GM12878 (cell line): ENCODE data around the gene DNAAF5. TPM values are rescaled to one million over a fixed set of nuclear protein-coding genes. Genes with fewer than 3 reads are reported as not detected.

ENCODE experiments used
- ATAC-seq: fragments of 200-7000 bp; cut with Tn5 transposase; 3 replicates; pipeline ENCODE4 v1.9.1; 2020; ENCODE audit warnings: mild to moderate bottlenecking, moderate library complexity
- BruUV-seq: library from RNA; stranded (reverse); fragments of 400-500 nt; replicated peaks from 2 replicates; lab custom pipeline; 2021; lab: Mats Ljungman, UMichigan
- CTCF ChIA-PET: fragments of 300-600 bp; sonication (Branson Sonifier 250); formaldehyde crosslinking; extraction: SDS; loops from one replicate; lab custom pipeline; 2021; ENCODE audit warnings: inconsistent platforms; lab: Yijun Ruan, JAX
- POLR2A ChIA-PET: fragments of 350-600 bp; formaldehyde crosslinking; extraction: SDS; loops from one replicate; lab custom pipeline; 2021; ENCODE audit warnings: inconsistent platforms; lab: Charles Lee
- RAD21 ChIA-PET: fragments of 300-600 bp; sonication (Branson Sonifier 250); formaldehyde crosslinking; loops from one replicate; lab custom pipeline; 2023; ENCODE audit warnings: antibody characterized with exemption; ENCODE audit not compliant: unreplicated experiment; lab: Charles Lee
- SMC1A ChIA-PET: fragments of 300-600 bp; sonication (Branson Sonifier 250); formaldehyde crosslinking; loops from one replicate; lab custom pipeline; 2023; ENCODE audit not compliant: unreplicated experiment, uncharacterized antibody; lab: Charles Lee
- DNase-seq: peaks from one replicate; pipeline ENCODE4 v3.0.0-alpha.2; 2011; ENCODE audit warnings: low read depth, low spot score
- FAIRE-seq: peaks from 3 replicates; lab custom pipeline; 2011; peaks lifted over from hg19 to GRCh38; lab: Jason Lieb, UNC
- H2AFZ ChIP-seq: 2 replicates; pipeline ENCODE4 v1.6.0; 2011; ENCODE audit warnings: low read depth, low read length, control low read depth; ENCODE audit not compliant: control insufficient read depth
- H3K27ac ChIP-seq: 2 replicates; pipeline ENCODE4 v1.5.1; 2011; ENCODE audit warnings: control low read depth; ENCODE audit not compliant: control insufficient read depth, insufficient read depth
- H3K27me3 ChIP-seq, 2 experiments: replicated peaks in 1 of 2; 2 replicates each; pipeline versions ENCODE4 v1.6.0 to v1.6.1; 2011; ENCODE audit warnings: low read length in 1 of 2; ENCODE audit not compliant: control insufficient read depth in 2 of 2, insufficient read depth in 2 of 2
- H3K36me3 ChIP-seq, 2 experiments: 2 replicates each; pipeline ENCODE4 v1.5.1; 2011; ENCODE audit warnings: low read length in 1 of 2; ENCODE audit not compliant: control insufficient read depth in 2 of 2, insufficient read depth in 2 of 2
- H3K4me1 ChIP-seq: 2 replicates; pipeline ENCODE4 v1.6.1; 2011; ENCODE audit warnings: mild to moderate bottlenecking, low read length, moderate library complexity, mixed read lengths; ENCODE audit not compliant: control insufficient read depth, insufficient read depth
- H3K4me2 ChIP-seq: 2 replicates; pipeline ENCODE4 v1.6.0; 2011; ENCODE audit warnings: control low read depth; ENCODE audit not compliant: control insufficient read depth, insufficient read depth
- H3K4me3 ChIP-seq: fragments of 200-600 bp; sonication (generic); 2 replicates; pipeline ENCODE4 v1.5.1; 2016
- H3K79me2 ChIP-seq: 2 replicates; pipeline ENCODE4 v1.6.0; 2011; ENCODE audit warnings: low read length; ENCODE audit not compliant: control insufficient read depth, insufficient read depth
- H3K9ac ChIP-seq: 2 replicates; pipeline ENCODE4 v1.8.0; 2011; ENCODE audit warnings: low read length, control low read depth, mixed read lengths; ENCODE audit not compliant: control insufficient read depth, insufficient read depth
- H3K9me3 ChIP-seq: replicated peaks from 3 replicates; pipeline ENCODE4 v1.5.1; 2011; ENCODE audit warnings: mild to moderate bottlenecking, low read length; ENCODE audit not compliant: control insufficient read depth, insufficient read depth
- H4K20me1 ChIP-seq: 2 replicates; pipeline ENCODE4 v1.6.0; 2011; ENCODE audit not compliant: control insufficient read depth, insufficient read depth
- E2F4 ChIP-seq: IDR thresholded peaks from 2 replicates; pipeline ENCODE4 v1.6.1; 2012; ENCODE audit warnings: low read depth, low read length, improper control_type of control experiment
- HDAC2 ChIP-seq: fragments of 200-600 bp; sonication (generic); IDR thresholded peaks from 2 replicates; pipeline ENCODE4 v1.6.1; 2017
- IKZF1 ChIP-seq: fragments of 450-650 bp; conservative IDR thresholded peaks from 2 replicates; pipeline ENCODE4 v1.6.1; 2017; ENCODE audit warnings: antibody characterized with exemption, mild to moderate bottlenecking
- IKZF2 ChIP-seq, 2 experiments: fragments of 450-650 bp; IDR thresholded peaks; 2 replicates each; pipeline ENCODE4 v1.6.1; 2017; ENCODE audit warnings: mild to moderate bottlenecking in 2 of 2, moderate library complexity in 2 of 2
- NR2F1 ChIP-seq: fragments of 450-650 bp; conservative IDR thresholded peaks from 2 replicates; pipeline ENCODE4 v1.6.1; 2017; ENCODE audit warnings: mild to moderate bottlenecking
- NRF1 ChIP-seq: conservative IDR thresholded peaks from 2 replicates; pipeline ENCODE4 v1.6.1; 2011; ENCODE audit warnings: mild to moderate bottlenecking, low read depth, low read length, improper control_type of control experiment
- PRDM15 ChIP-seq: fragments of 450-650 bp; formaldehyde crosslinking; IDR thresholded peaks from 2 replicates; pipeline ENCODE4 v1.4.0; 2020; ENCODE audit warnings: mild to moderate bottlenecking, moderate library complexity
- RBBP5 ChIP-seq: fragments of 200-600 bp; sonication (generic); conservative IDR thresholded peaks from 2 replicates; pipeline ENCODE4 v1.6.1; 2016
- TCF12 ChIP-seq: IDR thresholded peaks from 2 replicates; pipeline ENCODE4 v1.6.1; 2011; ENCODE audit warnings: low read depth, mild to moderate bottlenecking, low read length
- USF1 ChIP-seq: IDR thresholded peaks from 2 replicates; pipeline ENCODE4 v1.6.1; 2011; ENCODE audit warnings: borderline replicate concordance, low read depth, mild to moderate bottlenecking, moderate library complexity, mixed read lengths, low read length; ENCODE audit not compliant: insufficient read depth; ENCODE audit errors: extremely low read length
- WGBS: methylation state at CpG from one replicate; pipeline ENCODE4 v1.1.6; 2016; ENCODE audit warnings: low lambda C conversion rate; ENCODE audit not compliant: insufficient replicate concordance, insufficient coverage; ENCODE audit errors: missing lambda C conversion rate; 5-methylcytosine and 5-hydroxymethylcytosine counted together
- in situ Hi-C: fragments of 300-500 bp; cut with MboI; formaldehyde crosslinking; loops from 9 replicates; pipeline ENCODE4 v1.14.3; 2018; ENCODE audit warnings: mixed read lengths
- intact Hi-C: fragments of 100-400 bp; cut with micrococcal nuclease; formaldehyde crosslinking; loops from one replicate; pipeline ENCODE4 v1.14.2; 2022; ENCODE audit not compliant: unreplicated experiment
- polyA plus RNA-seq, 11 experiments: library from polyadenylated mRNA; depleted of rRNA in 4 of 11; unstranded in 6 of 11; stranded (reverse) in 5 of 11; fragments of >200 nt; fragmentation: Nextera tagmentation in 4 of 11; fragmentation: Illumina TruSeq in 1 of 11; extraction: Ambion mirVana in 4 of 11; extraction: Trizol in 1 of 11; gene quantifications; 1 replicate in 1 of 11; 2 replicates in 10 of 11; pipeline versions ENCODE4 v1.2.1 to v1.2.3, GENCODE V29; 2011 to 2016; ENCODE audit warnings: inconsistent platforms in 2 of 11, missing spikeins in 2 of 11, low read depth in 1 of 11
- total RNA-seq, 4 experiments: library from RNA; depleted of rRNA in 3 of 4; stranded (reverse); fragments of >200 nt in 3 of 4; fragmentation: Illumina TruSeq in 1 of 4; extraction: Trizol in 1 of 4; gene quantifications; 2 replicates each; pipeline versions ENCODE4 v1.2.1 to v1.2.3, GENCODE V29; 2013 to 2021
- TF ChIP-seq, protein P1 (sequence below): fragments of 150-350 bp; IDR thresholded peaks from 2 replicates; pipeline ENCODE4 v1.6.1; 2016; ENCODE audit warnings: low read depth, low read length

Gene DNAAF5
- total and polyA plus RNA-seq, 10 of the 15 experiments (the other 5 are each of a cell fraction or from before 2014, with no cell fraction given): 1.8 to 38.3 (median 9.2) TPM

DNA sequence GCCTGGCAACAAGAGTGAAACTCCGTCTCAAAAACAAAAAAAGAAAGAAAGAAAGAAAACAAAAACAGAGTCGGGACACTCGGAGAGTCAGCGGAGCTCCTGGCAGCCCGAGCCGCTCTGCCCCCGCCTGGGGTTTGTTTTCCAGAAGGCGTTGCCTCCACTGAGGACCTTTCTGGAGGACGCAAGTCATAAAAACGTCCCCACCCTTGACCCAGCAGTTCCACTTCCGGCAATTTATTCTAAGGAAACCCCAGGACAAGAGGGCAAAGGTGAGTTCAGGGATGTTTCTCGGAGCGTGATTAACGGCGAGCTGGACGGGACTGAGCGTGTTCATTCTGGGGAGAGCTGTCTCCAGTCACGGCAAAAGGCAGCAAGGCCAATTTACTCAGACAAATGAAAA is 78.8 kb downstream of the DNAAF5 start (continued):
- no peak for TF ChIP-seq PRDM15

GRCh38 chr7:815284-816216 is 89.1 kb downstream of the DNAAF5 start:
- ChIA-PET SMC1A (no interaction called here), POLR2A (interaction anchor here (0.6 to 5.0 kb wide), 3 partner anchors 14 to 21 kb away, joined by 3 to 34 read pairs (median 3); partner anchors contain the start of gene SUN1), RAD21 (interaction anchor here (1.8 to 2.5 kb wide), 2 partner anchors 16 to 58 kb away, joined by 7 to 14 read pairs; partner anchors contain the start of gene SUN1), CTCF (no interaction called here)
- H3K9me3 ChIP-seq: no peaks in the 10 kb centered on the region
- no peaks in the 10 kb centered on the region for H4K20me1 ChIP-seq
- H3K4me1 ChIP-seq: peaks cover 24% of the 10 kb centered on the region
- H3K4me3 ChIP-seq: peak overlapping the region; percentile 57
- H3K27me3 ChIP-seq: no peaks in the 10 kb centered on the region
- intact Hi-C loops (loop anchor here (5.0 kb wide), 1 partner anchor 57 kb away; no protein-coding TSS in a partner anchor), in situ Hi-C loops (no loop called here)
- no peak overlapping the region for H3K9ac ChIP-seq
- DNase-seq (no peak), FAIRE-seq (no peak), ATAC-seq (no peak)
- no peaks in the 10 kb centered on the region for H3K36me3 ChIP-seq
- 18% methylated on average over 51 of the region's 56 CpGs for WGBS
- peak overlapping the region; percentile 78; the same call in 1 of the 2 replicates for H3K4me2 ChIP-seq
- no peak overlapping the region for H3K27ac ChIP-seq
- H2AFZ ChIP-seq: peak overlapping the region; percentile 6; the same call in 1 of the 2 replicates
- peaks cover 35% of the 10 kb centered on the region for H3K79me2 ChIP-seq
- no TSS peak for BruUV-seq
- TF ChIP-seq IKZF1 (0 out of 2 replicates have a peak, but pooled peaks have one; percentile 40), HDAC2 (no peak), TCF12 (no peak), NR2F1 (no peak), E2F4 (no peak), NRF1 (0 out of 2 replicates have a peak, but pooled peaks have one; percentile 22), USF1 (no peak), RBBP5 (no peak), IKZF2 (IDR thresholded peaks at IDR 0.05) (peak; percentile 14 to 24; a peak in 2 of 4 replicates)
- TF ChIP-seq, protein P1, sequence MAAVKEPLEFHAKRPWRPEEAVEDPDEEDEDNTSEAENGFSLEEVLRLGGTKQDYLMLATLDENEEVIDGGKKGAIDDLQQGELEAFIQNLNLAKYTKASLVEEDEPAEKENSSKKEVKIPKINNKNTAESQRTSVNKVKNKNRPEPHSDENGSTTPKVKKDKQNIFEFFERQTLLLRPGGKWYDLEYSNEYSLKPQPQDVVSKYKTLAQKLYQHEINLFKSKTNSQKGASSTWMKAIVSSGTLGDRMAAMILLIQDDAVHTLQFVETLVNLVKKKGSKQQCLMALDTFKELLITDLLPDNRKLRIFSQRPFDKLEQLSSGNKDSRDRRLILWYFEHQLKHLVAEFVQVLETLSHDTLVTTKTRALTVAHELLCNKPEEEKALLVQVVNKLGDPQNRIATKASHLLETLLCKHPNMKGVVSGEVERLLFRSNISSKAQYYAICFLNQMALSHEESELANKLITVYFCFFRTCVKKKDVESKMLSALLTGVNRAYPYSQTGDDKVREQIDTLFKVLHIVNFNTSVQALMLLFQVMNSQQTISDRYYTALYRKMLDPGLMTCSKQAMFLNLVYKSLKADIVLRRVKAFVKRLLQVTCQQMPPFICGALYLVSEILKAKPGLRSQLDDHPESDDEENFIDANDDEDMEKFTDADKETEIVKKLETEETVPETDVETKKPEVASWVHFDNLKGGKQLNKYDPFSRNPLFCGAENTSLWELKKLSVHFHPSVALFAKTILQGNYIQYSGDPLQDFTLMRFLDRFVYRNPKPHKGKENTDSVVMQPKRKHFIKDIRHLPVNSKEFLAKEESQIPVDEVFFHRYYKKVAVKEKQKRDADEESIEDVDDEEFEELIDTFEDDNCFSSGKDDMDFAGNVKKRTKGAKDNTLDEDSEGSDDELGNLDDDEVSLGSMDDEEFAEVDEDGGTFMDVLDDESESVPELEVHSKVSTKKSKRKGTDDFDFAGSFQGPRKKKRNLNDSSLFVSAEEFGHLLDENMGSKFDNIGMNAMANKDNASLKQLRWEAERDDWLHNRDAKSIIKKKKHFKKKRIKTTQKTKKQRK: no peak
